Colonic mucosa (tissue), 4 donors: ENCODE measurements around the gene AHSG. TPM values are rescaled to one million over a fixed set of nuclear protein-coding genes. Genes with fewer than 3 reads are reported as not detected.

ENCODE experiments used
- DNase-seq: peaks from one replicate; pipeline ENCODE4 v3.0.0-alpha.2; 2020
- H3K27ac ChIP-seq: fragments of 200-600 bp; one replicate; pipeline ENCODE4 v1.8.0; 2021
- H3K27me3 ChIP-seq: fragments of 200-600 bp; one replicate; pipeline ENCODE4 v1.8.0; 2021
- H3K36me3 ChIP-seq: fragments of 200-600 bp; one replicate; pipeline ENCODE4 v1.8.0; 2021
- H3K4me1 ChIP-seq: fragments of 200-600 bp; one replicate; pipeline ENCODE4 v1.8.0; 2021; ENCODE audit warnings: mild to moderate bottlenecking
- H3K4me3 ChIP-seq: fragments of 200-600 bp; one replicate; pipeline ENCODE4 v1.8.0; 2021
- H3K9ac ChIP-seq, 2 donors: one replicate each; pipeline ENCODE4 v1.7.0; 2013; ENCODE audit warnings: control low read depth in 2 of 2, low read depth in 2 of 2, low read length in 2 of 2
- H3K9me3 ChIP-seq: fragments of 200-600 bp; one replicate; pipeline ENCODE4 v1.8.0; 2021
- CTCF ChIP-seq: fragments of 200-600 bp; IDR thresholded peaks from one replicate; pipeline ENCODE4 v1.8.0; 2022; ENCODE audit warnings: antibody characterized with exemption, mild to moderate bottlenecking
- intact Hi-C: fragments of 100-400 bp; cut with DNase I; formaldehyde crosslinking; loops from one replicate; pipeline ENCODE4 v1.14.1; 2022
- total RNA-seq, 2 donors: library from RNA; stranded (reverse); fragmentation: NEBNext Ultra II Directional in 1 of 2; extraction: Animal tissue kit (Norgen Biotek cat#: 25700) in 1 of 2; gene quantifications; one replicate each; pipeline ENCODE4 v1.2.1, GENCODE V29; 2021
- donor health status: healthy.
- donor health status: DM: no; HTN: no; CAD: no.
- donor health status: DM: no; HTN: no; CAD: no.

The AHSG gene
- total RNA-seq, 2 donors from 2014 or later, result 1.9 TPM; not detected in 1

- Histone ChIP-seq H3K4me3 (no peak overlapping the region), H3K4me1 (no peaks in the 10 kb centered on the region), H3K27ac (no peak overlapping the region), H3K9ac (no peak overlapping the region), H3K27me3 (peaks cover 9% of the 10 kb centered on the region), H3K36me3 (no peaks in the 10 kb centered on the region), H3K9me3 (no peaks in the 10 kb centered on the region)
- intact Hi-C loops, result loop anchor here (5.0 kb wide), 1 partner anchor 207 kb away; no protein-coding TSS in a partner anchor
- DNase-seq, result peak; percentile 85
- peak; percentile 98 for TF ChIP-seq CTCF
These were observed 2.0 kb downstream of the AHSG start for GRCh38 chr3:186614597-186615483.

GRCh38 chr3:186616299-186616617 is 3.4 kb downstream of the AHSG start:
- no peak for DNase-seq
- Histone ChIP-seq H3K27me3 (peaks cover 9% of the 10 kb centered on the region), H3K9me3 (no peaks in the 10 kb centered on the region), H3K36me3 (no peaks in the 10 kb centered on the region), H3K27ac (no peak overlapping the region), H3K4me1 (no peaks in the 10 kb centered on the region), H3K9ac (no peak overlapping the region), H3K4me3 (no peak overlapping the region)
- intact Hi-C loops, result loop anchor here (5.0 kb wide), 1 partner anchor 206 kb away; no protein-coding TSS in a partner anchor
- no peak for TF ChIP-seq CTCF

- peak; percentile 78 for DNase-seq
- Histone ChIP-seq H3K27me3 (peaks cover 9% of the 10 kb centered on the region), H3K9ac (peak overlapping the region in 1 of 2 donors; percentile 38), H3K4me1 (no peaks in the 10 kb centered on the region), H3K27ac (no peak overlapping the region), H3K36me3 (no peaks in the 10 kb centered on the region), H3K4me3 (no peak overlapping the region), H3K9me3 (no peaks in the 10 kb centered on the region)
- peak; percentile 87 for TF ChIP-seq CTCF
- intact Hi-C loops, result loop anchor here (5.0 kb wide), 1 partner anchor 205 kb away; no protein-coding TSS in a partner anchor
These were observed 4.4 kb downstream of the AHSG start for GRCh38 chr3:186617036-186617946.

GRCh38 chr3:186618318-186618938 is 5.6 kb downstream of the AHSG start:
- H3K27me3 ChIP-seq, result peaks cover 9% of the 10 kb centered on the region
- no peak overlapping the region for H3K9ac ChIP-seq
- no peaks in the 10 kb centered on the region for H3K9me3 ChIP-seq
- no peak overlapping the region for H3K27ac ChIP-seq
- H3K4me3 ChIP-seq, result no peak overlapping the region
- no peaks in the 10 kb centered on the region for H3K4me1 ChIP-seq
- intact Hi-C loops, result loop anchor here (5.0 kb wide), 1 partner anchor 204 kb away; no protein-coding TSS in a partner anchor
- no peaks in the 10 kb centered on the region for H3K36me3 ChIP-seq
- DNase-seq, result no peak
- no peak for TF ChIP-seq CTCF

GRCh38 chr3:186619787-186620212 is 6.9 kb downstream of the AHSG start:
- Histone ChIP-seq H3K4me3 (no peak overlapping the region), H3K9ac (no peak overlapping the region), H3K27ac (no peak overlapping the region), H3K4me1 (no peaks in the 10 kb centered on the region), H3K36me3 (no peaks in the 10 kb centered on the region), H3K9me3 (no peaks in the 10 kb centered on the region), H3K27me3 (peaks cover 6% of the 10 kb centered on the region)
- intact Hi-C loops, result loop anchor here (5.0 kb wide), 1 partner anchor 203 kb away; no protein-coding TSS in a partner anchor
- no peak for TF ChIP-seq CTCF
- no peak for DNase-seq
